H1 (cell line): ENCODE measurements around the gene ZNF839. TPM values are rescaled to one million over a fixed set of nuclear protein-coding genes. Genes with fewer than 3 reads are reported as not detected.

Experiments used
- CTCF ChIA-PET: fragments of 300-600 bp; sonication (Branson Sonifier 250); formaldehyde crosslinking; loops from one replicate; lab custom pipeline; 2021; ENCODE audit not compliant: partially characterized antibody; lab: Charles Lee
- POLR2A ChIA-PET: fragments of 300-600 bp; sonication (Branson Sonifier 250); formaldehyde crosslinking; loops from one replicate; lab custom pipeline; 2021; ENCODE audit warnings: inconsistent platforms; ENCODE audit not compliant: partially characterized antibody; lab: Charles Lee
- DNase-seq, 2 experiments: peaks; one replicate each; pipeline versions ENCODE4 v3.0.0 to v3.0.0-alpha.2; 2010 to 2022; ENCODE audit warnings: low spot score in 2 of 2, low read depth in 1 of 2, mixed read lengths in 1 of 2
- FAIRE-seq: peaks from 2 replicates; lab custom pipeline; 2011; peaks lifted over from hg19 to GRCh38; lab: Jason Lieb, UNC
- H2AFZ ChIP-seq: 2 replicates; pipeline ENCODE4 v1.8.1; 2012; ENCODE audit warnings: low read length, inconsistent platforms
- H2AK5ac ChIP-seq: 2 replicates; pipeline ENCODE4 v1.6.1; 2013; ENCODE audit warnings: low read depth, low read length
- H2BK120ac ChIP-seq: replicated peaks from 2 replicates; pipeline ENCODE3; 2013; ENCODE audit warnings: low read depth, low read length, inconsistent platforms
- H2BK12ac ChIP-seq: 2 replicates; pipeline ENCODE4 v1.6.1; 2013; ENCODE audit warnings: low read depth, low read length
- H2BK15ac ChIP-seq: 2 replicates; pipeline ENCODE4 v1.6.1; 2013; ENCODE audit warnings: low read length
- H2BK20ac ChIP-seq: 2 replicates; pipeline ENCODE4 v1.6.1; 2013; ENCODE audit warnings: low read length
- H2BK5ac ChIP-seq: 2 replicates; pipeline ENCODE4 v1.6.1; 2013; ENCODE audit warnings: low read depth, low read length
- H3K14ac ChIP-seq: 2 replicates; pipeline ENCODE4 v1.6.1; 2013; ENCODE audit warnings: inconsistent platforms; ENCODE audit not compliant: insufficient read length
- H3K18ac ChIP-seq: 2 replicates; pipeline ENCODE4 v1.6.1; 2013; ENCODE audit warnings: low read length; ENCODE audit errors: extremely low read depth
- H3K23ac ChIP-seq: 2 replicates; pipeline ENCODE4 v1.6.1; 2013; ENCODE audit warnings: inconsistent platforms; ENCODE audit not compliant: insufficient read length
- H3K23me2 ChIP-seq: 2 replicates; pipeline ENCODE4 v1.6.1; 2013; ENCODE audit warnings: low read depth, low read length
- H3K27ac ChIP-seq: 2 replicates; pipeline ENCODE4 v1.6.1; 2011; ENCODE audit warnings: low read depth, low read length, inconsistent platforms
- H3K27me3 ChIP-seq, 4 experiments: replicated peaks in 1 of 4; 1 replicate in 1 of 4; 2 replicates in 3 of 4; pipeline versions ENCODE4 v1.6.1 to v1.8.1; 2011 to 2013; ENCODE audit warnings: low read length in 3 of 4, mild to moderate bottlenecking in 3 of 4, inconsistent platforms in 2 of 4, mixed read lengths in 2 of 4, moderate library complexity in 1 of 4; ENCODE audit not compliant: control insufficient read depth in 3 of 4, insufficient read depth in 3 of 4; ENCODE audit errors: extremely low read depth in 1 of 4
- H3K36me3 ChIP-seq, 4 experiments: 2 replicates each; pipeline versions ENCODE4 v1.6.1 to v1.8.1; 2011 to 2013; ENCODE audit warnings: mild to moderate bottlenecking in 4 of 4, low read length in 3 of 4, moderate library complexity in 2 of 4, control low read depth in 1 of 4, inconsistent platforms in 1 of 4; ENCODE audit not compliant: insufficient read depth in 4 of 4, control insufficient read depth in 2 of 4
- H3K4ac ChIP-seq: replicated peaks from 2 replicates; pipeline ENCODE3; 2013; ENCODE audit warnings: low read length, low read depth, mixed read lengths, inconsistent platforms; ENCODE audit not compliant: insufficient read length
- H3K4me1 ChIP-seq, 4 experiments: replicated peaks in 1 of 4; 1 replicate in 1 of 4; 2 replicates in 3 of 4; pipeline versions ENCODE4 v1.6.1 to v1.8.1; 2011 to 2013; ENCODE audit warnings: low read length in 3 of 4, inconsistent platforms in 2 of 4, mixed read lengths in 1 of 4; ENCODE audit not compliant: insufficient read depth in 4 of 4, control insufficient read depth in 3 of 4
- H3K4me2 ChIP-seq, 2 experiments: 2 replicates each; pipeline versions ENCODE4 v1.6.1 to v1.8.1; 2011 to 2013; ENCODE audit warnings: low read depth in 2 of 2, low read length in 2 of 2, control low read depth in 1 of 2, inconsistent platforms in 1 of 2, mild to moderate bottlenecking in 1 of 2; ENCODE audit not compliant: insufficient read depth in 1 of 2
- H3K4me3 ChIP-seq, 4 experiments: fragments of 200-600, 300-600 bp in 1 of 4; sonication (generic), shearing (Covaris generic), sonication (Bioruptor Twin) in 1 of 4; 2 replicates each; pipeline versions ENCODE4 v1.5.1 to v1.8.1; 2011 to 2016; ENCODE audit warnings: low read length in 4 of 4, low read depth in 3 of 4, control low read depth in 2 of 4, inconsistent platforms in 2 of 4, mild to moderate bottlenecking in 2 of 4, mixed read lengths in 1 of 4, moderate library complexity in 1 of 4; ENCODE audit not compliant: insufficient read depth in 2 of 4; ENCODE audit errors: extremely low read depth in 1 of 4
- H3K56ac ChIP-seq: replicated peaks from 2 replicates; pipeline ENCODE3; 2013; ENCODE audit warnings: low read depth, mild to moderate bottlenecking, mixed read lengths, low read length, inconsistent platforms; ENCODE audit not compliant: insufficient read length
- H3K79me1 ChIP-seq: 2 replicates; pipeline ENCODE4 v1.6.1; 2013; ENCODE audit warnings: low read depth, low read length, control low read depth
- H3K79me2 ChIP-seq, 2 experiments: 2 replicates each; pipeline versions ENCODE4 v1.6.1 to v1.8.1; 2012 to 2013; ENCODE audit warnings: low read length in 2 of 2, mild to moderate bottlenecking in 2 of 2, inconsistent platforms in 1 of 2; ENCODE audit not compliant: insufficient read depth in 2 of 2, control insufficient read depth in 1 of 2
- H3K9ac ChIP-seq, 4 experiments: replicated peaks in 1 of 4; 1 replicate in 1 of 4; 2 replicates in 3 of 4; pipeline versions ENCODE4 v1.6.1 to v1.8.1; 2011 to 2013; ENCODE audit warnings: low read depth in 3 of 4, low read length in 3 of 4, control low read depth in 2 of 4, mild to moderate bottlenecking in 2 of 4, moderate library complexity in 2 of 4, inconsistent platforms in 1 of 4; ENCODE audit errors: extremely low read depth in 1 of 4
- H3K9me3 ChIP-seq, 2 experiments: 2 replicates each; pipeline versions ENCODE4 v1.6.1 to v1.8.1; 2012 to 2013; ENCODE audit warnings: mild to moderate bottlenecking in 2 of 2, moderate library complexity in 2 of 2, control low read depth in 1 of 2, inconsistent platforms in 1 of 2, low read depth in 1 of 2, low read length in 1 of 2, mixed read lengths in 1 of 2; ENCODE audit not compliant: insufficient read depth in 2 of 2
- H4K20me1 ChIP-seq, 2 experiments: replicated peaks in 1 of 2; 2 replicates each; pipeline versions ENCODE3 to v1.8.1; 2011 to 2013; ENCODE audit warnings: inconsistent platforms in 2 of 2, low read length in 2 of 2, mild to moderate bottlenecking in 1 of 2; ENCODE audit not compliant: insufficient read depth in 2 of 2, control insufficient read depth in 1 of 2
- H4K5ac ChIP-seq: 2 replicates; pipeline ENCODE4 v1.6.1; 2013; ENCODE audit warnings: low read length, low read depth, mixed read lengths, inconsistent platforms; ENCODE audit not compliant: insufficient read length
- H4K8ac ChIP-seq: 2 replicates; pipeline ENCODE4 v1.8.0; 2013; ENCODE audit warnings: mild to moderate bottlenecking, moderate library complexity, low read length, inconsistent platforms; ENCODE audit not compliant: insufficient read depth; ENCODE audit errors: extremely low read depth
- H4K91ac ChIP-seq: replicated peaks from 2 replicates; pipeline ENCODE3; 2013; ENCODE audit warnings: low read length, mixed read lengths, inconsistent platforms; ENCODE audit not compliant: insufficient read length
- CHD2 ChIP-seq: IDR thresholded peaks from 2 replicates; pipeline ENCODE4 v1.6.1; 2012; ENCODE audit warnings: low read length, improper control_type of control experiment
- EP300 ChIP-seq, 2 experiments: IDR thresholded peaks; 1 replicate in 1 of 2; 2 replicates in 1 of 2; pipeline ENCODE4 v1.6.1; 2011 to 2012; ENCODE audit warnings: low read depth in 2 of 2, low read length in 2 of 2, mild to moderate bottlenecking in 2 of 2, borderline replicate concordance in 1 of 2, inconsistent platforms in 1 of 2, moderate library complexity in 1 of 2
- KDM4A ChIP-seq: IDR thresholded peaks from one replicate; pipeline ENCODE4 v1.7.1; 2012; ENCODE audit warnings: low read depth, mild to moderate bottlenecking, moderate library complexity, low read length, inconsistent platforms; ENCODE audit not compliant: severe bottlenecking
- RAD21 ChIP-seq, 2 experiments: IDR thresholded peaks in 1 of 2; conservative IDR thresholded peaks in 1 of 2; 2 replicates each; pipeline ENCODE4 v1.6.1; 2011; ENCODE audit warnings: low read depth in 2 of 2, low read length in 2 of 2, improper control_type of control experiment in 1 of 2, inconsistent platforms in 1 of 2, mild to moderate bottlenecking in 1 of 2, moderate library complexity in 1 of 2
- RFX5 ChIP-seq: IDR thresholded peaks from 2 replicates; pipeline ENCODE4 v1.6.1; 2011; ENCODE audit warnings: low read depth, low read length, improper control_type of control experiment, borderline replicate concordance
- RXRA ChIP-seq: IDR thresholded peaks from 2 replicates; pipeline ENCODE4 v1.6.1; 2011; ENCODE audit warnings: low read depth, mild to moderate bottlenecking, low read length, moderate library complexity; ENCODE audit not compliant: insufficient read depth
- WGBS, 2 experiments: shearing (Covaris generic) in 1 of 2; methylation state at CpG; one replicate each; pipeline versions ENCODE4 v1.1.6 to v1.1.7; 2013 to 2015; ENCODE audit warnings: low lambda C conversion rate in 2 of 2, mixed read lengths in 2 of 2, inconsistent platforms in 1 of 2, low coverage in 1 of 2, missing lambda C conversion rate in 1 of 2; ENCODE audit not compliant: insufficient replicate concordance in 2 of 2, insufficient coverage in 1 of 2, insufficient read length in 1 of 2; ENCODE audit errors: extremely low coverage in 1 of 2, missing lambda C conversion rate in 1 of 2; 5-methylcytosine and 5-hydroxymethylcytosine counted together
- polyA plus RNA-seq, 7 experiments: library from polyadenylated mRNA; depleted of rRNA in 3 of 7; stranded (reverse) in 5 of 7; unstranded in 2 of 7; fragments of >200 nt in 5 of 7; fragments of 200-250 nt in 2 of 7; gene quantifications; 1 replicate in 5 of 7; 2 replicates in 1 of 7; 4 replicates in 1 of 7; pipeline versions ENCODE4 v1.2.1 to v1.2.3, GENCODE V29; 2011 to 2013; ENCODE audit warnings: missing spikeins in 2 of 7, mixed read lengths in 2 of 7
- total RNA-seq: library from RNA; stranded (reverse); fragmentation: NEBNext Ultra II Directional; extraction: Animal tissue kit (Norgen Biotek cat#: 25700); gene quantifications from 2 replicates; pipeline ENCODE4 v1.2.1, GENCODE V29; 2021

ZNF839 gene
- total and polyA plus RNA-seq, 2 of the 8 experiments (the other 6 are each of a cell fraction or from before 2014, with no cell fraction given) = 8.1 to 9.4 TPM

GRCh38 chr14:102359341-102359740, 39.8 kb downstream of the ZNF839 start:
- Histone ChIP-seq H4K91ac (no peak overlapping the region), H2BK5ac (no peak overlapping the region), H2BK20ac (no peak overlapping the region), H3K79me2 (peaks cover 0 to 8% of the 10 kb centered on the region in 2 experiments; a peak in 3 of 4 replicates), H4K8ac (no peak overlapping the region), H3K23me2 (peaks cover 9% of the 10 kb centered on the region), H3K79me1 (peaks cover 7% of the 10 kb centered on the region), H3K56ac (no peak overlapping the region), H4K20me1 (no peaks in the 10 kb centered on the region), H2AFZ (no peak overlapping the region), H3K9ac (no peak overlapping the region), H4K5ac (no peak overlapping the region), H2BK15ac (no peak overlapping the region), H3K27me3 (no peaks in the 10 kb centered on the region), H3K4ac (no peak overlapping the region), H3K36me3 (peaks cover 0 to 23% (median 8%) of the 10 kb centered on the region in 4 experiments; a peak in 5 of 8 replicates), H3K4me3 (no peak overlapping the region), H3K14ac (no peak overlapping the region), H3K23ac (no peak overlapping the region), H3K4me2 (no peak overlapping the region), H3K4me1 (peaks cover 2 to 10% (median 4%) of the 10 kb centered on the region in 4 experiments; a peak in 4 of 7 replicates), H2AK5ac (no peak overlapping the region), H3K18ac (no peak overlapping the region), H3K27ac (no peak overlapping the region), H3K9me3 (no peaks in the 10 kb centered on the region), H2BK12ac (no peak overlapping the region), H2BK120ac (no peak overlapping the region)
- DNase-seq = no peak
- no peak for FAIRE-seq
- 88% methylated on average over 2 of the region's 2 CpGs; no CpG with 5 or more reads in 1 of the 2 experiments for WGBS, 2 experiments
- ChIA-PET POLR2A (interaction anchor here (0.9 kb wide), 2 partner anchors 8 to 9 kb away, joined by 3 read pairs; no protein-coding TSS in a partner anchor), CTCF (interaction anchor here (0.6 to 1.3 kb wide), 3 partner anchors 12 to 142 kb away, joined by 3 read pairs; no protein-coding TSS in a partner anchor)
- no peak for TF ChIP-seq KDM4A
- TF ChIP-seq RFX5 = no peak
- no peak for TF ChIP-seq RXRA
- no peak for TF ChIP-seq RAD21 (IDR thresholded peaks at IDR 0.05 in 1 of 2, conservative IDR thresholded peaks at IDR 0.05 in 1 of 2; ENCODE audit: low read depth in 2 of 2, low read length in 2 of 2)
- no peak for TF ChIP-seq CHD2
- TF ChIP-seq EP300 (IDR thresholded peaks at IDR 0.05; ENCODE audit: borderline replicate concordance in 1 of 2, low read depth in 2 of 2, low read length in 2 of 2) = no peak
